WTC11 (cell line): Measurements from ENCODE around the gene RFPL1. TPM values are rescaled to one million over a fixed set of nuclear protein-coding genes. Genes with fewer than 3 reads are reported as not detected.
"Not testable (repeated sequence)": the region's sequence is repeated elsewhere in the genome, so short reads cannot be mapped to it uniquely, and the experiment has no call there.

Experiments
- ATAC-seq: fragments of 200-7000 bp; cut with Tn5 transposase; 2 replicates; pipeline ENCODE4 v1.10.0; 2021; ENCODE audit warnings: mild to moderate bottlenecking, moderate library complexity
- CTCF ChIA-PET: fragments of 300-600 bp; sonication (Branson Sonifier 250); formaldehyde crosslinking; loops from one replicate; lab custom pipeline; 2021; ENCODE audit warnings: antibody characterized with exemption; lab: Charles Lee
- POLR2A ChIA-PET: fragments of 350-600 bp; sonication (Branson Sonifier 250); formaldehyde crosslinking; loops from one replicate; lab custom pipeline; 2021; ENCODE audit warnings: antibody characterized with exemption; lab: Charles Lee
- DNase-seq: peaks from one replicate; pipeline ENCODE4 v3.0.0; 2021; ENCODE audit warnings: low spot score
- H3K27ac Mint-ChIP-seq: 2 replicates; pipeline ENCODE4 v1.8.0; 2021; ENCODE audit warnings: mixed read lengths
- H3K27me3 Mint-ChIP-seq: 2 replicates; pipeline ENCODE4 v1.8.0; 2021; ENCODE audit warnings: low read depth, mild to moderate bottlenecking, moderate library complexity, mixed read lengths
- H3K36me3 Mint-ChIP-seq: 2 replicates; pipeline ENCODE4 v1.8.0; 2021; ENCODE audit warnings: mixed read lengths
- H3K4me1 Mint-ChIP-seq: 2 replicates; pipeline ENCODE4 v1.8.0; 2022; ENCODE audit warnings: mixed read lengths
- H3K4me3 Mint-ChIP-seq: 2 replicates; pipeline ENCODE4 v1.8.0; 2021; ENCODE audit warnings: mild to moderate bottlenecking, moderate library complexity, mixed read lengths
- H3K9me3 Mint-ChIP-seq: 2 replicates; pipeline ENCODE4 v1.8.0; 2021; ENCODE audit warnings: mixed read lengths
- CREB1 ChIP-seq: sonication (generic); formaldehyde crosslinking; IDR thresholded peaks from 2 replicates; pipeline ENCODE4 v1.8.0; 2023; ENCODE audit warnings: mild to moderate bottlenecking, missing genetic modification reagents
- ELF4 ChIP-seq: sonication (generic); formaldehyde crosslinking; IDR thresholded peaks from 2 replicates; pipeline ENCODE4 v1.8.1; 2022; ENCODE audit warnings: low read depth, mild to moderate bottlenecking, moderate library complexity, missing genetic modification reagents
- EMX1 ChIP-seq: fragments of 250-450 bp; sonication (Bioruptor Pico); IDR thresholded peaks from 2 replicates; pipeline ENCODE4 v1.8.0; 2021; ENCODE audit warnings: mild to moderate bottlenecking
- FOXP4 ChIP-seq: sonication (generic); formaldehyde crosslinking; IDR thresholded peaks from 2 replicates; pipeline ENCODE4 v1.8.0; 2022; ENCODE audit warnings: mild to moderate bottlenecking, missing genetic modification reagents
- GTF2I ChIP-seq: fragments of 250-450 bp; sonication (Bioruptor Pico); conservative IDR thresholded peaks from 2 replicates; pipeline ENCODE4 v1.4.0; 2021; ENCODE audit warnings: mild to moderate bottlenecking
- IRF2 ChIP-seq: sonication (generic); formaldehyde crosslinking; IDR thresholded peaks from 2 replicates; pipeline ENCODE4 v1.8.0; 2022; ENCODE audit warnings: low read depth, missing genetic modification reagents, borderline replicate concordance
- JUN ChIP-seq: sonication (generic); formaldehyde crosslinking; IDR thresholded peaks from 2 replicates; pipeline ENCODE4 v1.8.0; 2023; ENCODE audit warnings: mild to moderate bottlenecking, missing genetic modification reagents
- KAT7 ChIP-seq: sonication (generic); formaldehyde crosslinking; IDR thresholded peaks from 2 replicates; pipeline ENCODE4 v1.8.1; 2023; ENCODE audit warnings: missing genetic modification reagents, mild to moderate bottlenecking, borderline replicate concordance
- MAX ChIP-seq: sonication (generic); formaldehyde crosslinking; IDR thresholded peaks from 2 replicates; pipeline ENCODE4 v1.8.0; 2022; ENCODE audit warnings: mild to moderate bottlenecking, missing genetic modification reagents
- NR1H2 ChIP-seq: sonication (generic); formaldehyde crosslinking; IDR thresholded peaks from 2 replicates; pipeline ENCODE4 v1.9.0; 2021; ENCODE audit warnings: mild to moderate bottlenecking, moderate library complexity, missing genetic modification reagents
- RORB ChIP-seq: fragments of 250-450 bp; sonication (Bioruptor Pico); IDR thresholded peaks from 2 replicates; pipeline ENCODE4 v1.9.0; 2021; ENCODE audit warnings: mild to moderate bottlenecking
- SOX15 ChIP-seq: fragments of 250-450 bp; sonication (Bioruptor Pico); IDR thresholded peaks from 2 replicates; pipeline ENCODE4 v1.9.0; 2021; ENCODE audit warnings: mild to moderate bottlenecking
- STAT6 ChIP-seq: sonication (generic); formaldehyde crosslinking; conservative IDR thresholded peaks from 2 replicates; pipeline ENCODE4 v1.8.1; 2023; ENCODE audit warnings: mild to moderate bottlenecking, low read depth, missing genetic modification reagents, moderate library complexity
- TCF7 ChIP-seq: sonication (generic); formaldehyde crosslinking; IDR thresholded peaks from 2 replicates; pipeline ENCODE4 v1.8.0; 2022; ENCODE audit warnings: mild to moderate bottlenecking, low read depth, missing genetic modification reagents, moderate library complexity
- TEAD4 ChIP-seq: sonication (generic); formaldehyde crosslinking; IDR thresholded peaks from 2 replicates; pipeline ENCODE4 v1.8.0; 2022; ENCODE audit warnings: mild to moderate bottlenecking, missing genetic modification reagents
- TP53 ChIP-seq: sonication (generic); formaldehyde crosslinking; IDR thresholded peaks from 2 replicates; pipeline ENCODE4 v1.8.1; 2023; ENCODE audit warnings: mild to moderate bottlenecking, missing genetic modification reagents
- ZNF138 ChIP-seq: sonication (generic); formaldehyde crosslinking; conservative IDR thresholded peaks from 2 replicates; pipeline ENCODE4 v1.8.1; 2022; ENCODE audit warnings: mild to moderate bottlenecking, moderate library complexity, missing genetic modification reagents
- ZNF263 ChIP-seq: sonication (generic); formaldehyde crosslinking; IDR thresholded peaks from 2 replicates; pipeline ENCODE4 v1.8.1; 2022; ENCODE audit warnings: low read depth, mild to moderate bottlenecking, moderate library complexity, missing genetic modification reagents
- ZNF423 ChIP-seq: fragments of 250-450 bp; sonication (Bioruptor Pico); IDR thresholded peaks from 2 replicates; pipeline ENCODE4 v2.1.2; 2022; ENCODE audit warnings: mild to moderate bottlenecking, moderate library complexity
- total RNA-seq: library from RNA; stranded (reverse); gene quantifications from 3 replicates; pipeline ENCODE4 v1.2.3, GENCODE V29; 2021
- TF ChIP-seq, protein P1 (sequence below): fragments of 250-450 bp; sonication (Bioruptor Pico); conservative IDR thresholded peaks from 2 replicates; pipeline ENCODE4 v1.9.0; 2021; ENCODE audit warnings: mild to moderate bottlenecking
- TF ChIP-seq, protein P2 (sequence below): sonication (generic); formaldehyde crosslinking; IDR thresholded peaks from 2 replicates; pipeline ENCODE4 v1.8.1; 2022; ENCODE audit warnings: mild to moderate bottlenecking, missing genetic modification reagents, moderate library complexity, borderline replicate concordance

RFPL1 gene
- total RNA-seq, 1 experiment from 2014 or later, result not detected

DNA sequence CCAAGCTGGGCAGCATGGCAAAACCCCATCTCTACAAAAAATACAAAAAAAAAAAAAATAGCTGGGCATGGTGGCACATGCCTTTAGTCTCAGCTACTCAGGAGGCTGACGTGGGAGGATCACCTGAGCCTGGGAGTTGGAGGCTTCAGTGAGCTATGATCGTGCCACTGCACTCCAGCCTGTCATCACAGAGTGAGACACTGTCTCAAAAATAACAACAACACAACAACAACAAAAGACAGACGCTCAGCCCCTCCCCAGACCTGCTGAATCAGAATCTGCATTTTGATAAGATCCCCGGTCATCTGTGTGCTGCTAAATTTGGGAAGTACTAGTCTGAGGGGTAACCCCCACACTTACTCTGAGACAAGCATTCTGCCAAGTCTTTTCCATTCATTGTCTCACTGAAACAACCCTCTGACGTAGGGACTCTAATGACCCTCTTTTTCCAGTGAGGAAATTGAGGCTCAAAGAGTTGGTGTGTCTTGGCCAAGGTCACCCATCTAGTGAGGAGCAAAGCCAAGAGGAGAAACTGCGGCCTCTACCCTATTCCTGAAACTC lies 49.1 kb downstream of the RFPL1 start:
- DNase-seq, result no peak
- peaks cover 1% of the 10 kb centered on the region; the same call in 1 of the 2 replicates for H3K4me1 Mint-ChIP-seq
- TF ChIP-seq IRF2 (CRISPR knock-in tag) (no peak), KAT7 (CRISPR knock-in tag) (no peak), STAT6 (no peak), RORB (CRISPR knock-in tag) (no peak), ELF4 (CRISPR knock-in tag) (no peak), TP53 (CRISPR knock-in tag) (no peak), NR1H2 (CRISPR knock-in tag) (no peak), SOX15 (CRISPR knock-in tag) (no peak), ZNF263 (CRISPR knock-in tag) (no peak)
- TF ChIP-seq, protein P1, sequence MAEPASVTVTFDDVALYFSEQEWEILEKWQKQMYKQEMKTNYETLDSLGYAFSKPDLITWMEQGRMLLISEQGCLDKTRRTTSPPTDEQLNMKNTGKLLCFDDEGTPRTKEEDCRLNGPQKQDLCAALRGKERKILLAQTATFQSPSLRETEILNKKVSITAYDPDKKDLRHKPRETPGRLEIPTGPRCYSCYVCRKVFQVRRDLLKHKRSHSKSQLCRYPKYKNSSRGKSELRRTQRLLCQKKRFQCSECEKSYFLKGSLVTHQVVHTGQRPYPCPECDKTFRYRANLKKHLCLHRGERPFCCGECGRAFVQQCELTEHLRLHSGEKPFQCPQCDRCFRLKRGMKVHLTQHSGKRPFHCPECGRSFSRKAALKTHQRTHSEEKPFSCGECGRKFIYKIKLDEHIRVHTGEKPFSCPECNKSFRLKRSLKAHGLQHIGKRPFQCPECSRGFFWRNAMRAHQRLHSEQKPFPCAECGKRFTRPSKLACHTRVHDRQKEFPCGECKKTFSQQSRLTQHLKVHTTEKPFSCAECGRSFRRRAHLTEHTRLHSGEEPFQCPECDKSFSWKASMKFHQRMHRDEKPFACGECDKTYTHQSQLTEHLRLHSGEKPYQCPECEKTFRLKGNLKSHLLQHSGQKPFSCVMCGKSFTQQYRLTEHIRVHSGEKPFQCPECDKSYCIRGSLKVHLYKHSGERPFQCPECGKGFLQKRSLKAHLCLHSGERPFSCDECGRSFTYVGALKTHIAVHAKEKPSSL (CRISPR knock-in tag), result no peak
- TF ChIP-seq, protein P2, sequence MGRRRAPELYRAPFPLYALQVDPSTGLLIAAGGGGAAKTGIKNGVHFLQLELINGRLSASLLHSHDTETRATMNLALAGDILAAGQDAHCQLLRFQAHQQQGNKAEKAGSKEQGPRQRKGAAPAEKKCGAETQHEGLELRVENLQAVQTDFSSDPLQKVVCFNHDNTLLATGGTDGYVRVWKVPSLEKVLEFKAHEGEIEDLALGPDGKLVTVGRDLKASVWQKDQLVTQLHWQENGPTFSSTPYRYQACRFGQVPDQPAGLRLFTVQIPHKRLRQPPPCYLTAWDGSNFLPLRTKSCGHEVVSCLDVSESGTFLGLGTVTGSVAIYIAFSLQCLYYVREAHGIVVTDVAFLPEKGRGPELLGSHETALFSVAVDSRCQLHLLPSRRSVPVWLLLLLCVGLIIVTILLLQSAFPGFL (CRISPR knock-in tag), result no peak
- TF ChIP-seq, all 79 proteins: peak for 0
- H3K27ac Mint-ChIP-seq, result no peak overlapping the region
- no peak overlapping the region for H3K4me3 Mint-ChIP-seq
- CTCF ChIA-PET, result no interaction called here
- H3K27me3 Mint-ChIP-seq, result peaks cover 7% of the 10 kb centered on the region
- no peak for ATAC-seq
- 0 out of 2 replicates have a peak, but pooled peaks cover 3% of the 10 kb centered on the region for H3K9me3 Mint-ChIP-seq
- POLR2A ChIA-PET, result no interaction called here
- H3K36me3 Mint-ChIP-seq, result peaks cover 27% of the 10 kb centered on the region

DNA sequence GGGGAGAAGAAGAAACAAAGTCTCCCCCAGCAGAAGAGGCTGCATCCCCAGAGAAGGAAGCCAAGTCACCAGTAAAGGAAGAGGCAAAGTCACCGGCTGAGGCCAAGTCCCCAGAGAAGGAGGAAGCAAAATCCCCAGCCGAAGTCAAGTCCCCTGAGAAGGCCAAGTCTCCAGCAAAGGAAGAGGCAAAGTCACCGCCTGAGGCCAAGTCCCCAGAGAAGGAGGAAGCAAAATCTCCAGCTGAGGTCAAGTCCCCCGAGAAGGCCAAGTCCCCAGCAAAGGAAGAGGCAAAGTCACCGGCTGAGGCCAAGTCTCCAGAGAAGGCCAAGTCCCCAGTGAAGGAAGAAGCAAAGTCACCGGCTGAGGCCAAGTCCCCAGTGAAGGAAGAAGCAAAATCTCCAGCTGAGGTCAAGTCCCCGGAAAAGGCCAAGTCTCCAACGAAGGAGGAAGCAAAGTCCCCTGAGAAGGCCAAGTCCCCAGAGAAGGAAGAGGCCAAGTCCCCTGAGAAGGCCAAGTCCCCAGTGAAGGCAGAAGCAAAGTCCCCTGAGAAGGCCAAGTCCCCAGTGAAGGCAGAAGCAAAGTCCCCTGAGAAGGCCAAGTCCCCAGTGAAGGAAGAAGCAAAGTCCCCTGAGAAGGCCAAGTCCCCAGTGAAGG lies 50.9 kb downstream of the RFPL1 start:
- not testable (repeated sequence) for H3K27ac Mint-ChIP-seq

GRCh38 chr22:29491012-29491411 lies 52.6 kb downstream of the RFPL1 start:
- no peak for ATAC-seq
- DNase-seq, result no peak
- no peaks in the 10 kb centered on the region for H3K4me1 Mint-ChIP-seq
- ChIA-PET CTCF (no interaction called here), POLR2A (no interaction called here)
- peaks cover 12% of the 10 kb centered on the region for H3K9me3 Mint-ChIP-seq
- H3K27ac Mint-ChIP-seq, result no peak overlapping the region
- H3K36me3 Mint-ChIP-seq, result peaks cover 33% of the 10 kb centered on the region
- H3K27me3 Mint-ChIP-seq, result no peaks in the 10 kb centered on the region
- H3K4me3 Mint-ChIP-seq, result no peak overlapping the region
- no peak for TF ChIP-seq JUN
- no peak for TF ChIP-seq ZNF423 (CRISPR knock-in tag)
- no peak for TF ChIP-seq IRF2 (CRISPR knock-in tag)
- TF ChIP-seq FOXP4 (CRISPR knock-in tag), result no peak
- no peak for TF ChIP-seq TEAD4
- TF ChIP-seq EMX1, result no peak
- TF ChIP-seq ZNF138 (CRISPR knock-in tag), result no peak
- TF ChIP-seq CREB1 (CRISPR knock-in tag), result no peak
- TF ChIP-seq MAX (CRISPR knock-in tag), result no peak
- TF ChIP-seq STAT6, result no peak
- TF ChIP-seq TCF7 (CRISPR knock-in tag), result no peak
- TF ChIP-seq GTF2I (CRISPR knock-in tag), result no peak

More for the DNA sequence above, 50.9 kb downstream of the RFPL1 start:
- peaks cover 27% of the 10 kb centered on the region for H3K36me3 Mint-ChIP-seq
- H3K4me3 Mint-ChIP-seq, H3K4me1 Mint-ChIP-seq, H3K27me3 Mint-ChIP-seq, CTCF ChIA-PET, POLR2A ChIA-PET, H3K9me3 Mint-ChIP-seq, DNase-seq, ATAC-seq: not testable (repeated sequence)
